WTC11 (cell line): ENCODE measurements around the gene SLC25A23. TPM values are rescaled to one million over a fixed set of nuclear protein-coding genes. Genes with fewer than 3 reads are reported as not detected.

Source experiments
- AFF4 ChIP-seq: sonication (generic); formaldehyde crosslinking; IDR thresholded peaks from 2 replicates; pipeline ENCODE4 v1.8.1; 2023; ENCODE audit warnings: mild to moderate bottlenecking, missing genetic modification reagents, borderline replicate concordance
- ATF2 ChIP-seq: sonication (generic); formaldehyde crosslinking; IDR thresholded peaks from 2 replicates; pipeline ENCODE4 v1.8.1; 2022; ENCODE audit warnings: low read depth, missing genetic modification reagents, borderline replicate concordance
- FOXP1 ChIP-seq: sonication (generic); formaldehyde crosslinking; IDR thresholded peaks from 2 replicates; pipeline ENCODE4 v1.8.0; 2022; ENCODE audit warnings: missing genetic modification reagents, mild to moderate bottlenecking, moderate library complexity, borderline replicate concordance
- GABPB1 ChIP-seq: sonication (generic); formaldehyde crosslinking; IDR thresholded peaks from 2 replicates; pipeline ENCODE4 v1.8.1; 2023; ENCODE audit warnings: mild to moderate bottlenecking, missing genetic modification reagents
- GRHL2 ChIP-seq: fragments of 250-450 bp; sonication (Bioruptor Pico); IDR thresholded peaks from 2 replicates; pipeline ENCODE4 v1.8.0; 2022; ENCODE audit warnings: mild to moderate bottlenecking, moderate library complexity; ENCODE audit not compliant: insufficient replicate concordance, severe bottlenecking
- MXD4 ChIP-seq: fragments of 250-450 bp; sonication (Bioruptor Pico); IDR thresholded peaks from 2 replicates; pipeline ENCODE4 v1.8.0; 2021; ENCODE audit warnings: mild to moderate bottlenecking, moderate library complexity, borderline replicate concordance
- MYBL2 ChIP-seq: sonication (generic); formaldehyde crosslinking; IDR thresholded peaks from 2 replicates; pipeline ENCODE4 v1.8.1; 2023; ENCODE audit warnings: mild to moderate bottlenecking, moderate library complexity, missing genetic modification reagents
- NFE2L1 ChIP-seq: sonication (generic); formaldehyde crosslinking; IDR thresholded peaks from 2 replicates; pipeline ENCODE4 v1.8.1; 2023; ENCODE audit warnings: missing genetic modification reagents
- NFYB ChIP-seq: sonication (generic); formaldehyde crosslinking; conservative IDR thresholded peaks from 2 replicates; pipeline ENCODE4 v1.8.0; 2022; ENCODE audit warnings: low read depth, missing genetic modification reagents
- RELA ChIP-seq: sonication (generic); formaldehyde crosslinking; IDR thresholded peaks from 2 replicates; pipeline ENCODE4 v1.8.1; 2022; ENCODE audit warnings: missing genetic modification reagents, mild to moderate bottlenecking, borderline replicate concordance
- SMAD4 ChIP-seq: sonication (generic); formaldehyde crosslinking; IDR thresholded peaks from 2 replicates; pipeline ENCODE4 v1.8.0; 2022; ENCODE audit warnings: mild to moderate bottlenecking, missing genetic modification reagents
- SP1 ChIP-seq: sonication (generic); formaldehyde crosslinking; conservative IDR thresholded peaks from 2 replicates; pipeline ENCODE4 v1.8.1; 2022; ENCODE audit warnings: missing genetic modification reagents
- TP53 ChIP-seq: sonication (generic); formaldehyde crosslinking; IDR thresholded peaks from 2 replicates; pipeline ENCODE4 v1.8.1; 2023; ENCODE audit warnings: mild to moderate bottlenecking, missing genetic modification reagents
- ZBTB21 ChIP-seq: sonication (generic); formaldehyde crosslinking; IDR thresholded peaks from 2 replicates; pipeline ENCODE4 v1.8.1; 2023; ENCODE audit warnings: mild to moderate bottlenecking, missing genetic modification reagents, borderline replicate concordance
- ZNF396 ChIP-seq: fragments of 250-450 bp; sonication (Bioruptor Pico); IDR thresholded peaks from 2 replicates; pipeline ENCODE4 v1.8.0; 2021; ENCODE audit warnings: mild to moderate bottlenecking, moderate library complexity, borderline replicate concordance
- ZNF512 ChIP-seq: sonication (generic); formaldehyde crosslinking; IDR thresholded peaks from 2 replicates; pipeline ENCODE4 v1.8.1; 2022; ENCODE audit warnings: missing genetic modification reagents, borderline replicate concordance
- total RNA-seq: library from RNA; stranded (reverse); gene quantifications from 3 replicates; pipeline ENCODE4 v1.2.3, GENCODE V29; 2021
- TF ChIP-seq, protein P1 (sequence below): sonication (generic); formaldehyde crosslinking; IDR thresholded peaks from 2 replicates; pipeline ENCODE4 v1.8.0; 2022; ENCODE audit warnings: mild to moderate bottlenecking, missing genetic modification reagents
- TF ChIP-seq, protein P2 (sequence below): sonication (generic); formaldehyde crosslinking; IDR thresholded peaks from 2 replicates; pipeline ENCODE4 v1.8.1; 2023; ENCODE audit warnings: mild to moderate bottlenecking, missing genetic modification reagents, moderate library complexity
- TF ChIP-seq, protein P3 (sequence below): sonication (generic); formaldehyde crosslinking; conservative IDR thresholded peaks from 2 replicates; pipeline ENCODE4 v1.8.1; 2022; ENCODE audit warnings: mild to moderate bottlenecking, missing genetic modification reagents
- TF ChIP-seq, protein P4 (sequence below): sonication (generic); formaldehyde crosslinking; IDR thresholded peaks from 2 replicates; pipeline ENCODE4 v1.8.1; 2022; ENCODE audit warnings: mild to moderate bottlenecking, missing genetic modification reagents, moderate library complexity, borderline replicate concordance
- TF ChIP-seq, protein P5 (sequence below): sonication (generic); formaldehyde crosslinking; IDR thresholded peaks from 2 replicates; pipeline ENCODE4 v1.8.0; 2022; ENCODE audit warnings: mild to moderate bottlenecking, missing genetic modification reagents

SLC25A23 gene
- total RNA-seq, 1 experiment from 2014 or later, result 63.6 TPM

DNA sequence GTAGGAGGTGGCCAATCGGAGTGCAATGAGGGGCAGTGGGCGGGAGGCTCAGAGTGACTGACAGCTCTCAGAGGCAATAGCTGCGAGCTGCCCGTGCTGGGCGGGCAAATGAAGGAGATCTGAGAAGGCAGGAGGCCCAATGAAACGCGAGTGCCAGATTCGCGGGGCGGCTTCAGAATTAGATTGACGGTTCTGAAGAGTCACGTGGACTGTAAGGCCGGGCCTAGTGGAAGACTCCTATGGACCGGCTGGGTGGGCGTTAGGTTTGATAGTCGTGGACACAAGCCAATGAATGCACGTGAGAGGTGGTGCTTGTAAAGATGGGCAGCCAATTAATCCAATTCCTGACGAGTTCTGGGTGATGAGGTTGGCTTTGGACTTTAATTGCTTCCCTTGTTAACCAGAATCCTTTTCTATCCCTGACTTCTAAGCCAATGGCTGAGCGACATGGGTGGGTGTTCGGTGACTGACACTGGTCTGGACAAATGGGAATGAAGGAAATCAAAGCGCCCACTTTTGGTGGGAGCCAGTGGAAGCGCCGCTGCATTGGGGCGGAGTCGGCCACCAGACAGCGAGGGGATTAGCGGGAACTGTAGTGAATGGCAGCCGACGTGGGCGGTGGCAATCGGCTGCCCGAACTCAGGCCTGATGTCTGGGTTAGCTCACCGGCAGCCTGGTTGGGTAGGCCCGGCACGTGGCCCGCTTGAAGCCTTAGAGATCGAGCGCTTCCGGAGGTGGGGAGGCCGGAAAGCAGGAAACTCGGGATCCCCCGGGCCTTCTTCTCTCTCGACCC lies 34.5 kb downstream of the SLC25A23 start (continued):
- peak; percentile 90 for TF ChIP-seq MYBL2 (CRISPR knock-in tag)
- TF ChIP-seq ZNF396, result no peak
- TF ChIP-seq, protein P1, sequence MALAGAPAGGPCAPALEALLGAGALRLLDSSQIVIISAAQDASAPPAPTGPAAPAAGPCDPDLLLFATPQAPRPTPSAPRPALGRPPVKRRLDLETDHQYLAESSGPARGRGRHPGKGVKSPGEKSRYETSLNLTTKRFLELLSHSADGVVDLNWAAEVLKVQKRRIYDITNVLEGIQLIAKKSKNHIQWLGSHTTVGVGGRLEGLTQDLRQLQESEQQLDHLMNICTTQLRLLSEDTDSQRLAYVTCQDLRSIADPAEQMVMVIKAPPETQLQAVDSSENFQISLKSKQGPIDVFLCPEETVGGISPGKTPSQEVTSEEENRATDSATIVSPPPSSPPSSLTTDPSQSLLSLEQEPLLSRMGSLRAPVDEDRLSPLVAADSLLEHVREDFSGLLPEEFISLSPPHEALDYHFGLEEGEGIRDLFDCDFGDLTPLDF (CRISPR knock-in tag), result peak; percentile 96
- peak; percentile 94 for TF ChIP-seq RELA (CRISPR knock-in tag)
- TF ChIP-seq NFE2L1, result peak; percentile 96
- TF ChIP-seq, protein P2, sequence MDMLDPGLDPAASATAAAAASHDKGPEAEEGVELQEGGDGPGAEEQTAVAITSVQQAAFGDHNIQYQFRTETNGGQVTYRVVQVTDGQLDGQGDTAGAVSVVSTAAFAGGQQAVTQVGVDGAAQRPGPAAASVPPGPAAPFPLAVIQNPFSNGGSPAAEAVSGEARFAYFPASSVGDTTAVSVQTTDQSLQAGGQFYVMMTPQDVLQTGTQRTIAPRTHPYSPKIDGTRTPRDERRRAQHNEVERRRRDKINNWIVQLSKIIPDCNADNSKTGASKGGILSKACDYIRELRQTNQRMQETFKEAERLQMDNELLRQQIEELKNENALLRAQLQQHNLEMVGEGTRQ (CRISPR knock-in tag), result peak; percentile 94
- peak; percentile 20; the same call in 1 of the 2 replicates for TF ChIP-seq GABPB1 (CRISPR knock-in tag)
- TF ChIP-seq, protein P3, sequence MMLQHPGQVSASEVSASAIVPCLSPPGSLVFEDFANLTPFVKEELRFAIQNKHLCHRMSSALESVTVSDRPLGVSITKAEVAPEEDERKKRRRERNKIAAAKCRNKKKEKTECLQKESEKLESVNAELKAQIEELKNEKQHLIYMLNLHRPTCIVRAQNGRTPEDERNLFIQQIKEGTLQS (CRISPR knock-in tag), result peak; percentile 89
- TF ChIP-seq MXD4, result no peak
- peak; percentile 90 for TF ChIP-seq SMAD4 (CRISPR knock-in tag)
- TF ChIP-seq GRHL2 (CRISPR knock-in tag), result no peak
- TF ChIP-seq SP1 (CRISPR knock-in tag), result peak; percentile 84; the same call in 1 of the 2 replicates
- peak; percentile 98 for TF ChIP-seq NFYB
- no peak; the same call in 1 of the 2 replicates for TF ChIP-seq ZBTB21 (CRISPR knock-in tag)
- TF ChIP-seq, protein P4, sequence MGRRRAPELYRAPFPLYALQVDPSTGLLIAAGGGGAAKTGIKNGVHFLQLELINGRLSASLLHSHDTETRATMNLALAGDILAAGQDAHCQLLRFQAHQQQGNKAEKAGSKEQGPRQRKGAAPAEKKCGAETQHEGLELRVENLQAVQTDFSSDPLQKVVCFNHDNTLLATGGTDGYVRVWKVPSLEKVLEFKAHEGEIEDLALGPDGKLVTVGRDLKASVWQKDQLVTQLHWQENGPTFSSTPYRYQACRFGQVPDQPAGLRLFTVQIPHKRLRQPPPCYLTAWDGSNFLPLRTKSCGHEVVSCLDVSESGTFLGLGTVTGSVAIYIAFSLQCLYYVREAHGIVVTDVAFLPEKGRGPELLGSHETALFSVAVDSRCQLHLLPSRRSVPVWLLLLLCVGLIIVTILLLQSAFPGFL (CRISPR knock-in tag), result 0 out of 2 replicates have a peak, but pooled peaks have one; percentile 56
- no peak for TF ChIP-seq TP53
- TF ChIP-seq FOXP1 (CRISPR knock-in tag), result peak; percentile 98
- TF ChIP-seq ZNF512 (CRISPR knock-in tag), result 0 out of 2 replicates have a peak, but pooled peaks have one; percentile 68
- peak; percentile 94 for TF ChIP-seq ATF2 (CRISPR knock-in tag)
- no peak for TF ChIP-seq AFF4 (CRISPR knock-in tag)
- TF ChIP-seq, protein P5, sequence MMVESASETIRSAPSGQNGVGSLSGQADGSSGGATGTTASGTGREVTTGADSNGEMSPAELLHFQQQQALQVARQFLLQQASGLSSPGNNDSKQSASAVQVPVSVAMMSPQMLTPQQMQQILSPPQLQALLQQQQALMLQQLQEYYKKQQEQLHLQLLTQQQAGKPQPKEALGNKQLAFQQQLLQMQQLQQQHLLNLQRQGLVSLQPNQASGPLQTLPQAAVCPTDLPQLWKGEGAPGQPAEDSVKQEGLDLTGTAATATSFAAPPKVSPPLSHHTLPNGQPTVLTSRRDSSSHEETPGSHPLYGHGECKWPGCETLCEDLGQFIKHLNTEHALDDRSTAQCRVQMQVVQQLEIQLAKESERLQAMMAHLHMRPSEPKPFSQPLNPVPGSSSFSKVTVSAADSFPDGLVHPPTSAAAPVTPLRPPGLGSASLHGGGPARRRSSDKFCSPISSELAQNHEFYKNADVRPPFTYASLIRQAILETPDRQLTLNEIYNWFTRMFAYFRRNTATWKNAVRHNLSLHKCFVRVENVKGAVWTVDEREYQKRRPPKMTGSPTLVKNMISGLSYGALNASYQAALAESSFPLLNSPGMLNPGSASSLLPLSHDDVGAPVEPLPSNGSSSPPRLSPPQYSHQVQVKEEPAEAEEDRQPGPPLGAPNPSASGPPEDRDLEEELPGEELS (CRISPR knock-in tag), result peak; percentile 98
